ENCODE results near the gene PEX5L. TPM values are rescaled to one million over a fixed set of nuclear protein-coding genes. Genes with fewer than 3 reads are reported as not detected.

PEX5L gene
- total and polyA plus RNA-seq, 2 experiments from 2014 or later = 6.3 to 7.0 TPM

DNA sequence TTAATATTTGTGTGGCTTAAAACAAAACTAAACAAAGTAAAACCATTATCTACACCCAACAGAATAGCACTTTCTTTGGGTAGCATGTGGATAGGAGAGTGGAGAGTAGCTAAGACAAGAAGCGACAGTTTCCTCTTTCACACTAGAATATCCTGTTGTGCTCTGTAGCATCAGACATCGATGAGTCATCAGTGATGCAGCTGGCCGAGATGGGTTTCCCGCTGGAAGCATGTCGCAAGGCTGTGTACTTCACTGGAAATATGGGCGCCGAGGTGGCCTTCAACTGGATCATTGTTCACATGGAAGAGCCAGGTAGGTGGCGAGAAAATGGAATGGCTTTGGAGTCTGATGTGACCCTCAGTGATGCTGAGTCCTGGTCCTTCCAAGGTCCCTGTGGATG is 275.8 kb downstream of the PEX5L start:
- TF ChIP-seq ZNF331 (CRISPR knock-in tag; IDR thresholded peaks at IDR 0.05; ENCODE audit: low read depth) = no peak
- TF ChIP-seq ZNF114 (CRISPR knock-in tag; IDR thresholded peaks at IDR 0.05) = no peak
- no peak for TF ChIP-seq JUNB (IDR thresholded peaks at IDR 0.05; ENCODE audit: unreplicated experiment)
- no peak for TF ChIP-seq NANOG (IDR thresholded peaks at IDR 0.05; ENCODE audit: borderline replicate concordance)
- TF ChIP-seq POLR2AphosphoS5 (IDR thresholded peaks at IDR 0.05; ENCODE audit: low read depth) = no peak
- TF ChIP-seq ZNF462 (CRISPR knock-in tag; IDR thresholded peaks at IDR 0.05) = no peak
- TF ChIP-seq, protein P1, sequence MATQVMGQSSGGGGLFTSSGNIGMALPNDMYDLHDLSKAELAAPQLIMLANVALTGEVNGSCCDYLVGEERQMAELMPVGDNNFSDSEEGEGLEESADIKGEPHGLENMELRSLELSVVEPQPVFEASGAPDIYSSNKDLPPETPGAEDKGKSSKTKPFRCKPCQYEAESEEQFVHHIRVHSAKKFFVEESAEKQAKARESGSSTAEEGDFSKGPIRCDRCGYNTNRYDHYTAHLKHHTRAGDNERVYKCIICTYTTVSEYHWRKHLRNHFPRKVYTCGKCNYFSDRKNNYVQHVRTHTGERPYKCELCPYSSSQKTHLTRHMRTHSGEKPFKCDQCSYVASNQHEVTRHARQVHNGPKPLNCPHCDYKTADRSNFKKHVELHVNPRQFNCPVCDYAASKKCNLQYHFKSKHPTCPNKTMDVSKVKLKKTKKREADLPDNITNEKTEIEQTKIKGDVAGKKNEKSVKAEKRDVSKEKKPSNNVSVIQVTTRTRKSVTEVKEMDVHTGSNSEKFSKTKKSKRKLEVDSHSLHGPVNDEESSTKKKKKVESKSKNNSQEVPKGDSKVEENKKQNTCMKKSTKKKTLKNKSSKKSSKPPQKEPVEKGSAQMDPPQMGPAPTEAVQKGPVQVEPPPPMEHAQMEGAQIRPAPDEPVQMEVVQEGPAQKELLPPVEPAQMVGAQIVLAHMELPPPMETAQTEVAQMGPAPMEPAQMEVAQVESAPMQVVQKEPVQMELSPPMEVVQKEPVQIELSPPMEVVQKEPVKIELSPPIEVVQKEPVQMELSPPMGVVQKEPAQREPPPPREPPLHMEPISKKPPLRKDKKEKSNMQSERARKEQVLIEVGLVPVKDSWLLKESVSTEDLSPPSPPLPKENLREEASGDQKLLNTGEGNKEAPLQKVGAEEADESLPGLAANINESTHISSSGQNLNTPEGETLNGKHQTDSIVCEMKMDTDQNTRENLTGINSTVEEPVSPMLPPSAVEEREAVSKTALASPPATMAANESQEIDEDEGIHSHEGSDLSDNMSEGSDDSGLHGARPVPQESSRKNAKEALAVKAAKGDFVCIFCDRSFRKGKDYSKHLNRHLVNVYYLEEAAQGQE (IDR thresholded peaks at IDR 0.05; ENCODE audit: unreplicated experiment) = no peak
- TF ChIP-seq STAT1 (IDR thresholded peaks at IDR 0.05; ENCODE audit: unreplicated experiment) = no peak
- TF ChIP-seq EZH2phosphoT487 (IDR thresholded peaks at IDR 0.05; ENCODE audit: unreplicated experiment) = no peak
- TF ChIP-seq, protein P2, sequence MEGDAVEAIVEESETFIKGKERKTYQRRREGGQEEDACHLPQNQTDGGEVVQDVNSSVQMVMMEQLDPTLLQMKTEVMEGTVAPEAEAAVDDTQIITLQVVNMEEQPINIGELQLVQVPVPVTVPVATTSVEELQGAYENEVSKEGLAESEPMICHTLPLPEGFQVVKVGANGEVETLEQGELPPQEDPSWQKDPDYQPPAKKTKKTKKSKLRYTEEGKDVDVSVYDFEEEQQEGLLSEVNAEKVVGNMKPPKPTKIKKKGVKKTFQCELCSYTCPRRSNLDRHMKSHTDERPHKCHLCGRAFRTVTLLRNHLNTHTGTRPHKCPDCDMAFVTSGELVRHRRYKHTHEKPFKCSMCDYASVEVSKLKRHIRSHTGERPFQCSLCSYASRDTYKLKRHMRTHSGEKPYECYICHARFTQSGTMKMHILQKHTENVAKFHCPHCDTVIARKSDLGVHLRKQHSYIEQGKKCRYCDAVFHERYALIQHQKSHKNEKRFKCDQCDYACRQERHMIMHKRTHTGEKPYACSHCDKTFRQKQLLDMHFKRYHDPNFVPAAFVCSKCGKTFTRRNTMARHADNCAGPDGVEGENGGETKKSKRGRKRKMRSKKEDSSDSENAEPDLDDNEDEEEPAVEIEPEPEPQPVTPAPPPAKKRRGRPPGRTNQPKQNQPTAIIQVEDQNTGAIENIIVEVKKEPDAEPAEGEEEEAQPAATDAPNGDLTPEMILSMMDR (conservative IDR thresholded peaks at IDR 0.05; ENCODE audit: low read depth in 2 of 2) = no peak
- TF ChIP-seq CREB1 (CRISPR knock-in tag; IDR thresholded peaks at IDR 0.05; ENCODE audit: low read depth) = no peak
- TF ChIP-seq ETS1 (IDR thresholded peaks at IDR 0.05) = no peak
- TF ChIP-seq EZH2 (IDR thresholded peaks at IDR 0.05; ENCODE audit: low read depth, unreplicated experiment) = no peak
- H3K79me2 ChIP-seq (replicated peaks; ENCODE audit: insufficient read depth) = no peaks in the 10 kb centered on the region
- H3K4me3 ChIP-seq = no peak overlapping the region
- no peaks in the 10 kb centered on the region for H3K9me3 Mint-ChIP-seq
- no peaks in the 10 kb centered on the region for H3K4me1 Mint-ChIP-seq
- H3K4me3 Mint-ChIP-seq = no peak overlapping the region
- no peaks in the 10 kb centered on the region for H3F3A ChIP-seq (replicated peaks; ENCODE audit: low read depth)
- peaks cover 60% of the 10 kb centered on the region for H3K36me3 Mint-ChIP-seq (ENCODE audit: low read depth)
- no peaks in the 10 kb centered on the region for H3K27me3 ChIP-seq (ENCODE audit: insufficient read depth)
- H4K20me1 ChIP-seq (replicated peaks; ENCODE audit: insufficient read depth) = peaks cover 2% of the 10 kb centered on the region; the same call in 1 of the 2 replicates
- no peaks in the 10 kb centered on the region for H3K9me2 ChIP-seq (ENCODE audit: insufficient read depth)
- H3K4me2 ChIP-seq = no peak overlapping the region
- H2AFZ ChIP-seq = no peak overlapping the region
- no peaks in the 10 kb centered on the region for H3K4me1 ChIP-seq (ENCODE audit: insufficient read depth)
- DNase-seq (ENCODE audit: low spot score) (no peak), ATAC-seq (no peak)
- H3K27ac ChIP-seq (ENCODE audit: low read depth) = no peak overlapping the region
- H3K27me3 Mint-ChIP-seq (ENCODE audit: insufficient read depth, low read depth, poor library complexity) = peaks cover 1% of the 10 kb centered on the region
- H3K36me3 ChIP-seq (ENCODE audit: insufficient read depth) = peaks cover 7% of the 10 kb centered on the region
- H3K27ac Mint-ChIP-seq = no peak overlapping the region
